Trophoblast cell (in vitro differentiated cells and primary cell): Measurements from ENCODE around the gene ACOT12.

Experiments
- DNase-seq, 2 donors: peaks; one replicate each; pipeline ENCODE4 v3.0.0-alpha.2; 2016
- H2AFZ ChIP-seq: 2 replicates; pipeline ENCODE4 v1.6.1; 2013; ENCODE audit warnings: low read length, moderate library complexity, mild to moderate bottlenecking; ENCODE audit not compliant: insufficient read depth, poor library complexity
- H2AK5ac ChIP-seq: 2 replicates; pipeline ENCODE4 v1.6.1; 2013; ENCODE audit warnings: mild to moderate bottlenecking, low read length
- H2BK120ac ChIP-seq: 2 replicates; pipeline ENCODE4 v1.6.1; 2013; ENCODE audit warnings: low read length, mild to moderate bottlenecking, moderate library complexity; ENCODE audit not compliant: insufficient read depth, poor library complexity
- H2BK12ac ChIP-seq: 2 replicates; pipeline ENCODE4 v1.6.1; 2013; ENCODE audit warnings: mild to moderate bottlenecking, low read length, moderate library complexity
- H2BK5ac ChIP-seq: 2 replicates; pipeline ENCODE4 v1.6.1; 2013; ENCODE audit warnings: low read length, low read depth, moderate library complexity, mild to moderate bottlenecking; ENCODE audit not compliant: poor library complexity
- H3K14ac ChIP-seq: 2 replicates; pipeline ENCODE4 v1.6.1; 2013; ENCODE audit warnings: mild to moderate bottlenecking, low read length
- H3K18ac ChIP-seq: 2 replicates; pipeline ENCODE4 v1.6.1; 2013; ENCODE audit warnings: mild to moderate bottlenecking, low read length
- H3K23ac ChIP-seq: 2 replicates; pipeline ENCODE4 v1.6.1; 2013; ENCODE audit warnings: low read length
- H3K27ac ChIP-seq: 2 replicates; pipeline ENCODE4 v1.5.1; 2013; ENCODE audit warnings: low read depth, mild to moderate bottlenecking, inconsistent platforms, low read length, moderate library complexity
- H3K27me3 ChIP-seq: 2 replicates; pipeline ENCODE4 v1.6.1; 2013; ENCODE audit warnings: inconsistent platforms, mild to moderate bottlenecking, low read length, moderate library complexity; ENCODE audit not compliant: insufficient read depth
- H3K36me3 ChIP-seq, 2 experiments: 1 replicate in 1 of 2; 2 replicates in 1 of 2; pipeline ENCODE4 v1.6.1; 2013; ENCODE audit warnings: low read length in 2 of 2, mild to moderate bottlenecking in 2 of 2, moderate library complexity in 1 of 2; ENCODE audit not compliant: insufficient read depth in 2 of 2, control insufficient read depth in 1 of 2
- H3K4ac ChIP-seq: 2 replicates; pipeline ENCODE4 v1.6.1; 2013; ENCODE audit warnings: low read depth, mild to moderate bottlenecking, low read length, moderate library complexity
- H3K4me1 ChIP-seq, 2 experiments: 1 replicate in 1 of 2; 2 replicates in 1 of 2; pipeline ENCODE4 v1.6.1; 2013; ENCODE audit warnings: low read length in 2 of 2, mild to moderate bottlenecking in 2 of 2, moderate library complexity in 1 of 2; ENCODE audit not compliant: insufficient read depth in 2 of 2, control insufficient read depth in 1 of 2
- H3K4me2 ChIP-seq: 2 replicates; pipeline ENCODE4 v1.6.1; 2013; ENCODE audit warnings: inconsistent platforms, mild to moderate bottlenecking, low read length, moderate library complexity
- H3K4me3 ChIP-seq: 2 replicates; pipeline ENCODE4 v1.5.1; 2013; ENCODE audit warnings: mild to moderate bottlenecking, low read depth, low read length, inconsistent platforms
- H3K79me1 ChIP-seq: one replicate; pipeline ENCODE4 v1.6.1; 2013; ENCODE audit warnings: low read length
- H3K79me2 ChIP-seq: 2 replicates; pipeline ENCODE4 v1.6.1; 2013; ENCODE audit warnings: low read length, mild to moderate bottlenecking; ENCODE audit not compliant: control insufficient read depth, insufficient read depth, poor library complexity
- H3K9ac ChIP-seq: 2 replicates; pipeline ENCODE4 v1.6.1; 2013; ENCODE audit warnings: mild to moderate bottlenecking, low read length
- H3K9me3 ChIP-seq: 2 replicates; pipeline ENCODE4 v1.6.1; 2013; ENCODE audit warnings: low read depth, mild to moderate bottlenecking, control low read depth, inconsistent platforms, low read length; ENCODE audit not compliant: insufficient read depth
- H4K12ac ChIP-seq: 2 replicates; pipeline ENCODE4 v1.6.1; 2013; ENCODE audit warnings: low read depth, mild to moderate bottlenecking, low read length, moderate library complexity
- H4K8ac ChIP-seq: 2 replicates; pipeline ENCODE4 v1.6.1; 2013; ENCODE audit warnings: low read depth, mild to moderate bottlenecking, low read length, moderate library complexity
- H4K91ac ChIP-seq: one replicate; pipeline ENCODE4 v1.6.1; 2013; ENCODE audit warnings: low read depth, mild to moderate bottlenecking, low read length, moderate library complexity
- WGBS: extraction: QIAGEN DNeasy Blood & Tissue Kit; methylation state at CpG from one replicate; pipeline ENCODE4 v1.1.7; 2013; ENCODE audit warnings: missing lambda C conversion rate; ENCODE audit not compliant: insufficient read length, insufficient coverage; ENCODE audit errors: extremely low coverage; 5-methylcytosine and 5-hydroxymethylcytosine counted together

ACOT12 gene

DNA sequence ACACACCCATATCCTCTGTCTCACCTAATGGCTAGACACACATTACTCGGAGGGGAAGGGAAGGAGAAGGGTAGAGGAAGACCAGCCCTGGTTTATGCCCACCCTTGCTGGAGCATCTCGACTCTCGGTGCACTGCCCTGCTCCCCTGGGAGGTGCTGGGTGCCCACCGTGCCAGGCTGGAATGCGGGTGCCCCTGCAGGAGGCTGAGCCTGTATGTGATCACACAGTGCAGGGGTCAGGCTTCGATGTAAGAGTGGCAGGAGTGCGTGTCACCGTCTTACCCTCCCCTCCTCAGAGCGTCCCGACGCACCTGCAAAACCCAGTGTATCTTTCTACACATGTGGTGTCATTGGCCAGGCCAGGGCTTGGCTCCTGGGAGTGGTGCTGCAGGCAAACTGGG is 7.3 kb upstream of the ACOT12 start:
- H3K9me3 ChIP-seq: peaks cover 2% of the 10 kb centered on the region
- no peak overlapping the region for H2BK120ac ChIP-seq
- no peak overlapping the region for H2AFZ ChIP-seq
- H2BK12ac ChIP-seq: no peak overlapping the region
- H3K4ac ChIP-seq: no peak overlapping the region
- no peak overlapping the region for H3K27ac ChIP-seq
- H3K4me1 ChIP-seq: no peaks in the 10 kb centered on the region
- H3K79me2 ChIP-seq: no peaks in the 10 kb centered on the region
- no peak overlapping the region for H4K91ac ChIP-seq
- no peak overlapping the region for H3K9ac ChIP-seq
- no CpG with 5 or more reads among the region's 11 CpGs for WGBS
- no peak overlapping the region for H4K8ac ChIP-seq
- no peak for DNase-seq
- no peaks in the 10 kb centered on the region for H3K27me3 ChIP-seq
- H3K14ac ChIP-seq: no peak overlapping the region
- no peak overlapping the region for H2BK5ac ChIP-seq
- no peak overlapping the region for H3K18ac ChIP-seq
- no peak overlapping the region for H3K4me3 ChIP-seq
- no peaks in the 10 kb centered on the region for H3K79me1 ChIP-seq
- no peak overlapping the region for H3K23ac ChIP-seq
- H3K36me3 ChIP-seq: no peaks in the 10 kb centered on the region
- H2AK5ac ChIP-seq: no peak overlapping the region
- no peak overlapping the region for H3K4me2 ChIP-seq
- H4K12ac ChIP-seq: no peak overlapping the region

DNA sequence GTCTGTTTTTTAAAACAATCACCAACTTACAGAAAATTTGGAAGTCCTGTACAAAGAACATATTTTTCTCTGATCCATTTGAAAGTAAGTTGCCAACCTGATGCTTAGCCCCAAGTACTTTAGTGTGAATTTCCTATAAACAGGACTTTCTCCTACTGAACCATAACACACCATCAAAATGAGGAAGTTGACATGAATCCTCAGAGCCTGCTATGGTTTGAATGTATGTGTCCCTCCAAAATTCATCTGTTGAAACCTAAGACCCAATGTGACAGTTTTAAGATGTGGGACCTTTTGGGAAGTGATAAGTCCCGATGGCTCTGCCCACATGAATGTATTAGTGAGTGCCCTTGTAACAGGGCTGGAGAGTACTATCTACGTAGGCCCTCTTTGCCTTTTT is 6.4 kb upstream of the ACOT12 start:
- Histone ChIP-seq H2BK12ac (no peak overlapping the region), H3K14ac (no peak overlapping the region), H4K8ac (no peak overlapping the region), H3K4me3 (no peak overlapping the region), H2AK5ac (no peak overlapping the region), H3K36me3 (no peaks in the 10 kb centered on the region), H4K12ac (no peak overlapping the region), H3K4me2 (no peak overlapping the region), H3K4ac (no peak overlapping the region), H3K79me1 (no peaks in the 10 kb centered on the region), H3K4me1 (no peaks in the 10 kb centered on the region), H2BK120ac (no peak overlapping the region), H2BK5ac (no peak overlapping the region), H3K27me3 (no peaks in the 10 kb centered on the region), H4K91ac (no peak overlapping the region), H3K79me2 (no peaks in the 10 kb centered on the region), H3K23ac (no peak overlapping the region), H3K18ac (no peak overlapping the region), H3K9ac (no peak overlapping the region), H3K27ac (no peak overlapping the region), H2AFZ (no peak overlapping the region), H3K9me3 (peaks cover 2% of the 10 kb centered on the region)
- no peak for DNase-seq
- no CpG with 5 or more reads among the region's 2 CpGs for WGBS

DNA sequence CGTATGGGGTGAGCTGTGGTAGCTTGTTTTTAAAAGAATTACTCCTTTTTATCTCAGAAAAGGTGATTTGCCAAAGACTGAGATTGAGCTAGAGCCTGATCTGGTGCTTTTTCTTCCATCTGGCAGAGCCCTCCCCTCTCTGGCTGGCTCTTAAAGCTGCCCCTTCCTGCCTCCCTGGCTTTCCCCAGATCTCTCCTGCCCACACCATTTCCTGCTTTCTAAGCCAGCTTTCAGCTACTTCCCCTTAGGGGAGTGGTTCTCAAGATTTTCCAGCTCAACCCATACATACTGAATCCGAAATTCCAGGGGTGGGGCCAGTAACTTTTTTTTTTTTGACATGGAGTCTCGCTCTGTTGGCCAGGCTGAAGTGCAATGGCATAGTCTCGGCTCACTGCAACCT is 4.8 kb upstream of the ACOT12 start:
- no peak overlapping the region for H4K12ac ChIP-seq
- no peaks in the 10 kb centered on the region for H3K79me1 ChIP-seq
- H2BK120ac ChIP-seq: no peak overlapping the region
- H4K8ac ChIP-seq: no peak overlapping the region
- H3K4me3 ChIP-seq: no peak overlapping the region
- no peak overlapping the region for H3K14ac ChIP-seq
- H3K9me3 ChIP-seq: peaks cover 2% of the 10 kb centered on the region
- H3K27me3 ChIP-seq: peaks cover 5% of the 10 kb centered on the region
- H3K4me2 ChIP-seq: no peak overlapping the region
- DNase-seq: no peak
- WGBS: no CpG with 5 or more reads among the region's 4 CpGs
- no peak overlapping the region for H3K18ac ChIP-seq
- no peak overlapping the region for H2BK12ac ChIP-seq
- H3K9ac ChIP-seq: no peak overlapping the region
- no peaks in the 10 kb centered on the region for H3K36me3 ChIP-seq
- H2AK5ac ChIP-seq: no peak overlapping the region
- no peaks in the 10 kb centered on the region for H3K79me2 ChIP-seq
- H3K4ac ChIP-seq: no peak overlapping the region
- H3K27ac ChIP-seq: no peak overlapping the region
- H4K91ac ChIP-seq: no peak overlapping the region
- H2BK5ac ChIP-seq: no peak overlapping the region
- peaks cover 2% of the 10 kb centered on the region in 2 experiments for H3K4me1 ChIP-seq
- H2AFZ ChIP-seq: no peak overlapping the region
- H3K23ac ChIP-seq: no peak overlapping the region

DNA sequence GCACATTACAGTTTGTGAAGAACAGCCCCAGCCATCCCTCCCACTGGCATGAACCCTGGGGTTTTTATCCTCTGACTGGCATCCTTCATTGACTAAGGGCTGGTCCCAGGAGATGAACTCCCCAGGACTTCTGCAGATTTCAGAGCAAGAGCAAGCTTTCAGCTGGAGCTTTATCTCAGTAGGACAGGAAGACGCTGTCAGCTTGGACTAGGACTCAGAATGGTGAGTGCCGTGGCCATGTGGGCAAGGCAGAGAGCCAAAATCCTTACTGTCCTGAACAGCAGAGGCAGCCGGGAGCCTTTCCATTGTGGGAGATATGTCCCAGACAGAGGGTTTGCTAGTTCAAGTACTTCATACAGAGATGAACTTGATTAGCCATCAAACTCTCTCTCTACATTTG is 3.2 kb upstream of the ACOT12 start:
- Histone ChIP-seq H3K79me1 (no peaks in the 10 kb centered on the region), H3K14ac (no peak overlapping the region), H2AFZ (no peak overlapping the region), H3K27me3 (peaks cover 10% of the 10 kb centered on the region), H2AK5ac (no peak overlapping the region), H3K9ac (no peak overlapping the region), H2BK120ac (no peak overlapping the region), H3K9me3 (peaks cover 2% of the 10 kb centered on the region), H4K8ac (no peak overlapping the region), H3K27ac (no peak overlapping the region), H2BK5ac (no peak overlapping the region), H3K4ac (no peak overlapping the region), H3K4me1 (peaks cover 2 to 6% of the 10 kb centered on the region in 2 experiments), H3K36me3 (no peaks in the 10 kb centered on the region), H2BK12ac (no peak overlapping the region), H4K91ac (no peak overlapping the region), H3K4me2 (no peak overlapping the region), H3K79me2 (no peaks in the 10 kb centered on the region), H3K18ac (no peak overlapping the region), H4K12ac (no peak overlapping the region), H3K4me3 (no peak overlapping the region), H3K23ac (no peak overlapping the region)
- DNase-seq: no peak
- no CpG with 5 or more reads among the region's 3 CpGs for WGBS
